ENCODE data around the gene TPK1. TPM values are rescaled to one million over a fixed set of nuclear protein-coding genes. Genes with fewer than 3 reads are reported as not detected.

Gene TPK1
- total RNA-seq, 1 donor from 2014 or later = 1.7 TPM

DNA sequence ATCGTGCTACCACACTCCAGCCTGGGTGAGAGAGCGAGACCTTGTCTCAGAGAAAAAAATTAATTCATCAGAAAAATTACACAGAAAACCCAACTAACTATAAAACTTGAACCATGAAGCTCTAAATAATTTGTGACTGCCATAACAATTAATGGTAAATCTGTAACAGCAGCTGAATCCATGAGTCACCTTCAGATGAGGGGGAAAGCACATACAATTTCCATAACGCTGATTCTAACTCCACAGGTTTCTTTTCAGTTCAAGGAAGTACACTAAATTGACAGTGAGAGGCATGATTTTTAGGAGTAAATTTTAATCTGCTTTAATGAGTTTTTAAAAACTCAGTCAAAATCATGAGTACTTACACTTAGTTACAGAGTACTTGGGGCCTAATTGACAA is 312.2 kb downstream of the TPK1 start:
- Histone ChIP-seq H3K27me3 (no peaks in the 10 kb centered on the region), H3K4me3 (no peak overlapping the region), H3K9me3 (no peaks in the 10 kb centered on the region), H3K27ac (no peak overlapping the region), H3K36me3 (no peaks in the 10 kb centered on the region), H3K4me1 (no peaks in the 10 kb centered on the region)
- intact Hi-C loops (cut with DNase I) = no loop called here
- DNase-seq (ENCODE audit: extremely low spot score in 2 of 2) = no peak
- no peak for TF ChIP-seq POLR2AphosphoS5 (IDR thresholded peaks at IDR 0.05; ENCODE audit: insufficient read depth in 1 of 2, low read depth in 1 of 2)

DNA sequence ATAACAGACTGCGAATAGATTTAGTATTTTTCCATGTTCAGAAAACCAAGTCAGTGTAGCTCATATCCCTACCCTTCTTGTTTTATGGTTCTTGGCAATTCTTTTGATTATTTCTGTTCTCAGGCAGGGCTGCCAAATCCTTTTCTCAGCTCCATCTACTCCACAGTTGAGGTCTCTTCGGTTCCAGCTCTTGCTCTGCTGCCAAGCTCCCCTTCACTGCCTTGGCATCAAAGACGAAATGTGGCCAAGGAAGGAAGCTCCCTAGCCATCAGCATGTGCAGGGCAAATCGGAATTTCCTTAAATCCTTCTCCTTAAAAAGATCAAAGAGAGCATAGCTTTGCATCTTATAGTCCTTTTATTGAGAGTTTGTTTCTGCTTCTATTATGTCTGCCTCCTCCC is 315.9 kb downstream of the TPK1 start:
- no peaks in the 10 kb centered on the region for H3K9me3 ChIP-seq
- H3K4me1 ChIP-seq = no peaks in the 10 kb centered on the region
- no peak for DNase-seq (ENCODE audit: extremely low spot score in 2 of 2)
- no peak overlapping the region for H3K4me3 ChIP-seq
- intact Hi-C loops (cut with DNase I) = no loop called here
- TF ChIP-seq, protein P1, sequence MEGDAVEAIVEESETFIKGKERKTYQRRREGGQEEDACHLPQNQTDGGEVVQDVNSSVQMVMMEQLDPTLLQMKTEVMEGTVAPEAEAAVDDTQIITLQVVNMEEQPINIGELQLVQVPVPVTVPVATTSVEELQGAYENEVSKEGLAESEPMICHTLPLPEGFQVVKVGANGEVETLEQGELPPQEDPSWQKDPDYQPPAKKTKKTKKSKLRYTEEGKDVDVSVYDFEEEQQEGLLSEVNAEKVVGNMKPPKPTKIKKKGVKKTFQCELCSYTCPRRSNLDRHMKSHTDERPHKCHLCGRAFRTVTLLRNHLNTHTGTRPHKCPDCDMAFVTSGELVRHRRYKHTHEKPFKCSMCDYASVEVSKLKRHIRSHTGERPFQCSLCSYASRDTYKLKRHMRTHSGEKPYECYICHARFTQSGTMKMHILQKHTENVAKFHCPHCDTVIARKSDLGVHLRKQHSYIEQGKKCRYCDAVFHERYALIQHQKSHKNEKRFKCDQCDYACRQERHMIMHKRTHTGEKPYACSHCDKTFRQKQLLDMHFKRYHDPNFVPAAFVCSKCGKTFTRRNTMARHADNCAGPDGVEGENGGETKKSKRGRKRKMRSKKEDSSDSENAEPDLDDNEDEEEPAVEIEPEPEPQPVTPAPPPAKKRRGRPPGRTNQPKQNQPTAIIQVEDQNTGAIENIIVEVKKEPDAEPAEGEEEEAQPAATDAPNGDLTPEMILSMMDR (IDR thresholded peaks at IDR 0.05) = no peak
- TF ChIP-seq POLR2AphosphoS5 (IDR thresholded peaks at IDR 0.05; ENCODE audit: insufficient read depth in 1 of 2, low read depth in 1 of 2) = no peak
- no peak for TF ChIP-seq POLR2A (IDR thresholded peaks at IDR 0.05)
- no peak overlapping the region for H3K27ac ChIP-seq
- no peaks in the 10 kb centered on the region for H3K27me3 ChIP-seq
- H3K36me3 ChIP-seq = no peaks in the 10 kb centered on the region

DNA sequence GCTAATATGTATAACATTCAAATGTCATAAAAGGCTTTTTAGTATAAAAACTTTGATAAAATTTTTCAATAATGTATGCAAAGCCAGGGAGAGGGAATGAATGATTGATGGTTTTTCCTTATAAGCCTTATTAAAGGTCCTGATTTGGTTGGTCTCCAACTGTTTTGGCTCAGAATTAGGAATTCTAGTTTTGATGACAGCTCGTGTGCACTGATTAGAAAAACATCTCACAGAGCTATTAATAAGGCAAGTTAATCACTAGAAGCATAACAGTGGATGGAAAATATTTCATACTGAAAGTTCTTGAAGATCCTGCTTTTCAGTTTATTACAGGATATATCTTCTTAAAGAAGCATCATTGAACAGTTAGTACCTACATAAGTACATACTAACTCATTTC is 317.5 kb downstream of the TPK1 start:
- Histone ChIP-seq H3K36me3 (no peaks in the 10 kb centered on the region), H3K27ac (no peak overlapping the region), H3K27me3 (no peaks in the 10 kb centered on the region), H3K4me3 (no peak overlapping the region), H3K9me3 (no peaks in the 10 kb centered on the region), H3K4me1 (no peaks in the 10 kb centered on the region)
- intact Hi-C loops (cut with DNase I) = no loop called here
- TF ChIP-seq POLR2AphosphoS5 (IDR thresholded peaks at IDR 0.05; ENCODE audit: insufficient read depth in 1 of 2, low read depth in 1 of 2) = no peak
- TF ChIP-seq, protein P1 (IDR thresholded peaks at IDR 0.05) = no peak
- no peak for TF ChIP-seq POLR2A (IDR thresholded peaks at IDR 0.05)
- no peak for DNase-seq (ENCODE audit: extremely low spot score in 2 of 2)

DNA sequence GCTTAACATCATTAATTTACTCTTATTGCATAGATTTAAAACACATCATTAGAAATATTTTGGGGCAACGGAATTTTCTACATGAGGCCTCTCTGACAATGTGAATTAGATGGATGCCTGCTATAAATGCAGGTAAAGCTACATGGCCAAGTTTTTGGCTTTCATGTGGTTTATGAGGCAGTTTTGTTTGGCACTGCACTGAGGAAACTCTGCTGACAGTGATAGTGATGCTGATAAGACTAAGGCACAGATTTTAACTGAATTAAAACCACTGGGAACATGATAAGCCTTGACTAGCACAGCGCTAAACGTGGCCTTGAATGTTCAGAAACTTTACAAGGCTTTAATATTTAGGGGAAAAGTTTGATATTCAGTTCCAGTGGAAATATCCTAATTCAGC is 318.1 kb downstream of the TPK1 start:
- no peak overlapping the region for H3K27ac ChIP-seq
- no peaks in the 10 kb centered on the region for H3K9me3 ChIP-seq
- no peaks in the 10 kb centered on the region for H3K4me1 ChIP-seq
- H3K36me3 ChIP-seq = no peaks in the 10 kb centered on the region
- no peaks in the 10 kb centered on the region for H3K27me3 ChIP-seq
- DNase-seq (ENCODE audit: extremely low spot score in 2 of 2) = no peak
- TF ChIP-seq POLR2AphosphoS5 (IDR thresholded peaks at IDR 0.05; ENCODE audit: insufficient read depth in 1 of 2, low read depth in 1 of 2) = no peak
- no peak for TF ChIP-seq POLR2A (IDR thresholded peaks at IDR 0.05)
- TF ChIP-seq, protein P1 (IDR thresholded peaks at IDR 0.05) = no peak
- intact Hi-C loops (cut with DNase I) = no loop called here
- no peak overlapping the region for H3K4me3 ChIP-seq

DNA sequence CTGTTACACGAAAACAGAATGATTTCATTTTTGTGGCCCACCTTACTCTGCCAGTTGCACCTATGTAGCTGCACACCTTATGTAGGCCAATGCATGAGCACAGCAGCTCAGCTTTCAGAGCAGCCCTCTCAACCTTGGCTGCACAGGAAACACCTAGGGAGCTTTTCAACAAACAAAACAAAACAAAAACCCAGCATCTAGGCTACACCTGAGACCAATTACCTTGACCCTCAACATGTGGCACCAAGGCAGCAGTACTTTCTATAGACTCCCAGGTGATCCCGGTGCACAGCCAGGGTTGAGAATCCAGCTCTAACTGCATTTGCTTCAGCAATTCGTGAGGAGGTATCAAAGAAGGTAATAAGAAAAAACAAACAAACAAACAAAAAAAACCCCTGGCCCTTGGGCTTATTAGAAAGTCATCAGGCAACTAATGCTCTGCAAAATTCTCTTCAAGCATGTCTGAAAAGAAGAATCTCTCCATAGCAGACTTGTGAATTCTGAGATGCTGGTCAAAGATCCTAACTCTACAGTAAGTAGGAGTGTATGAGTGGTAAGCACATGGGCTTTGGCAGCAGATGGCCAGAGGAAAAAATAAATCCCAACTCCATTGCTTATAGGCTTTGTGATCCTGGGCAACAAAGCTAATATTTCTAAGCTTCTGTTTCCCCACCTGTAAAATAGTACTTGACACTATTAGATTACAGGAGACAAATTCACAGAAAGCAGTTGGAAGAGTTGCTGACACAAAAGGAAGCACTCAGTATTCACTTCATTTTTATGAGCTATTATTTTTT is 318.9 kb downstream of the TPK1 start:
- intact Hi-C loops (cut with DNase I) = no loop called here
- Histone ChIP-seq H3K36me3 (no peaks in the 10 kb centered on the region), H3K4me1 (no peaks in the 10 kb centered on the region), H3K27ac (no peak overlapping the region), H3K27me3 (no peaks in the 10 kb centered on the region), H3K4me3 (no peak overlapping the region), H3K9me3 (no peaks in the 10 kb centered on the region)
- no peak for DNase-seq (ENCODE audit: extremely low spot score in 2 of 2)
- TF ChIP-seq, protein P1 (IDR thresholded peaks at IDR 0.05) = no peak
- TF ChIP-seq POLR2AphosphoS5 (IDR thresholded peaks at IDR 0.05; ENCODE audit: insufficient read depth in 1 of 2, low read depth in 1 of 2) (no peak), POLR2A (IDR thresholded peaks at IDR 0.05) (no peak)

Measured in vagina (tissue), 2 donors.